Ishikawa (cell line): Measurements from ENCODE around the gene PCSK2.

Experiments used
- CEBPB ChIP-seq: IDR thresholded peaks from 2 replicates; pipeline ENCODE4 v1.6.1; 2012
- CREB1 ChIP-seq: IDR thresholded peaks from 2 replicates; pipeline ENCODE4 v1.6.1; 2012; ENCODE audit warnings: low read depth
- EP300 ChIP-seq: IDR thresholded peaks from 2 replicates; pipeline ENCODE4 v1.6.1; 2012; ENCODE audit warnings: borderline replicate concordance
- NFIC ChIP-seq: IDR thresholded peaks from 2 replicates; pipeline ENCODE4 v1.6.1; 2012
- RAD21 ChIP-seq: IDR thresholded peaks from 2 replicates; pipeline ENCODE4 v1.6.1; 2012; ENCODE audit warnings: low read depth
- TAF1 ChIP-seq: IDR thresholded peaks from 2 replicates; pipeline ENCODE4 v1.6.1; 2012; ENCODE audit warnings: low read depth, mild to moderate bottlenecking
- TCF12 ChIP-seq: IDR thresholded peaks from 2 replicates; pipeline ENCODE4 v1.6.1; 2012; ENCODE audit warnings: low read depth
- TEAD4 ChIP-seq: IDR thresholded peaks from 2 replicates; pipeline ENCODE4 v1.6.1; 2012
- ZBTB7A ChIP-seq: IDR thresholded peaks from 2 replicates; pipeline ENCODE4 v1.6.1; 2012; ENCODE audit warnings: low read depth
- TF ChIP-seq, protein P1 (sequence below): IDR thresholded peaks from 2 replicates; pipeline ENCODE4 v1.6.1; 2012; ENCODE audit warnings: low read depth, mild to moderate bottlenecking
- TF ChIP-seq, protein P2 (sequence below): IDR thresholded peaks from 2 replicates; pipeline ENCODE4 v1.6.1; 2012
- TF ChIP-seq, protein P3 (sequence below): IDR thresholded peaks from 2 replicates; pipeline ENCODE4 v1.6.1; 2012

DNA sequence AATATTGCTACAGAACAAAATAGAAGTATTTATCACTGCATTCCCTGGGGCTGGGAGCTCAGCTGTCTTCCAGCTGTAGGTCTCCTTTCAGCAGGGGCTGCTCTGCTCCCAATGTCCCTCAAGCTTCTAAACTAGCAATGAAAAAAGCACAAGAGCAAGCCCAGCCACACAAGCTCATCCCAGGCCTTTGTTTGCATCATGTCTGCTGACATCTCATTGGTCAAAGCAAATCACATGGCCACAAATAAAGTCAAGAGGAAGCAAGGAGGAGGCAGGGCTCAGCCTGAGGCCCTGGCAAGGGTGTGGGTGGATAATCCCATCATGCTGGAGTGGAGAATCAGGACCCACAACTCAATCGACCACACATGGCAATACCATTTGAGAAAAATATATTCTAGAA lies 306.6 kb downstream of the PCSK2 start:
- TF ChIP-seq NFIC: no peak
- TF ChIP-seq, protein P1, sequence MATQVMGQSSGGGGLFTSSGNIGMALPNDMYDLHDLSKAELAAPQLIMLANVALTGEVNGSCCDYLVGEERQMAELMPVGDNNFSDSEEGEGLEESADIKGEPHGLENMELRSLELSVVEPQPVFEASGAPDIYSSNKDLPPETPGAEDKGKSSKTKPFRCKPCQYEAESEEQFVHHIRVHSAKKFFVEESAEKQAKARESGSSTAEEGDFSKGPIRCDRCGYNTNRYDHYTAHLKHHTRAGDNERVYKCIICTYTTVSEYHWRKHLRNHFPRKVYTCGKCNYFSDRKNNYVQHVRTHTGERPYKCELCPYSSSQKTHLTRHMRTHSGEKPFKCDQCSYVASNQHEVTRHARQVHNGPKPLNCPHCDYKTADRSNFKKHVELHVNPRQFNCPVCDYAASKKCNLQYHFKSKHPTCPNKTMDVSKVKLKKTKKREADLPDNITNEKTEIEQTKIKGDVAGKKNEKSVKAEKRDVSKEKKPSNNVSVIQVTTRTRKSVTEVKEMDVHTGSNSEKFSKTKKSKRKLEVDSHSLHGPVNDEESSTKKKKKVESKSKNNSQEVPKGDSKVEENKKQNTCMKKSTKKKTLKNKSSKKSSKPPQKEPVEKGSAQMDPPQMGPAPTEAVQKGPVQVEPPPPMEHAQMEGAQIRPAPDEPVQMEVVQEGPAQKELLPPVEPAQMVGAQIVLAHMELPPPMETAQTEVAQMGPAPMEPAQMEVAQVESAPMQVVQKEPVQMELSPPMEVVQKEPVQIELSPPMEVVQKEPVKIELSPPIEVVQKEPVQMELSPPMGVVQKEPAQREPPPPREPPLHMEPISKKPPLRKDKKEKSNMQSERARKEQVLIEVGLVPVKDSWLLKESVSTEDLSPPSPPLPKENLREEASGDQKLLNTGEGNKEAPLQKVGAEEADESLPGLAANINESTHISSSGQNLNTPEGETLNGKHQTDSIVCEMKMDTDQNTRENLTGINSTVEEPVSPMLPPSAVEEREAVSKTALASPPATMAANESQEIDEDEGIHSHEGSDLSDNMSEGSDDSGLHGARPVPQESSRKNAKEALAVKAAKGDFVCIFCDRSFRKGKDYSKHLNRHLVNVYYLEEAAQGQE: no peak
- peak; percentile 30; the same call in 1 of the 2 replicates for TF ChIP-seq CEBPB
- no peak for TF ChIP-seq EP300
- TF ChIP-seq ZBTB7A: no peak
- no peak for TF ChIP-seq RAD21
- TF ChIP-seq TEAD4: no peak
- no peak for TF ChIP-seq CREB1
- TF ChIP-seq, protein P2, sequence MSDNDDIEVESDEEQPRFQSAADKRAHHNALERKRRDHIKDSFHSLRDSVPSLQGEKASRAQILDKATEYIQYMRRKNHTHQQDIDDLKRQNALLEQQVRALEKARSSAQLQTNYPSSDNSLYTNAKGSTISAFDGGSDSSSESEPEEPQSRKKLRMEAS: 0 out of 2 replicates have a peak, but pooled peaks have one; percentile 18
- TF ChIP-seq, protein P3, sequence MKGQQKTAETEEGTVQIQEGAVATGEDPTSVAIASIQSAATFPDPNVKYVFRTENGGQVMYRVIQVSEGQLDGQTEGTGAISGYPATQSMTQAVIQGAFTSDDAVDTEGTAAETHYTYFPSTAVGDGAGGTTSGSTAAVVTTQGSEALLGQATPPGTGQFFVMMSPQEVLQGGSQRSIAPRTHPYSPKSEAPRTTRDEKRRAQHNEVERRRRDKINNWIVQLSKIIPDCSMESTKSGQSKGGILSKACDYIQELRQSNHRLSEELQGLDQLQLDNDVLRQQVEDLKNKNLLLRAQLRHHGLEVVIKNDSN: peak; percentile 94
- no peak for TF ChIP-seq TAF1
- no peak for TF ChIP-seq TCF12
